HUES48 (cell line): Measurements from ENCODE around the gene MLC1.

Experiments
- H3K27ac ChIP-seq: one replicate; pipeline ENCODE4 v1.7.0; 2013; ENCODE audit warnings: low read depth, low read length, inconsistent platforms
- H3K27me3 ChIP-seq: 2 replicates; pipeline ENCODE4 v1.6.1; 2013; ENCODE audit warnings: mild to moderate bottlenecking, low read length; ENCODE audit not compliant: control insufficient read depth, insufficient read depth
- H3K36me3 ChIP-seq: 2 replicates; pipeline ENCODE4 v1.6.1; 2013; ENCODE audit warnings: low read length; ENCODE audit not compliant: control insufficient read depth, insufficient read depth
- H3K4me1 ChIP-seq: 2 replicates; pipeline ENCODE4 v1.6.1; 2013; ENCODE audit warnings: mild to moderate bottlenecking, low read length; ENCODE audit not compliant: control insufficient read depth, insufficient read depth
- H3K4me3 ChIP-seq: 2 replicates; pipeline ENCODE4 v1.5.1; 2013; ENCODE audit warnings: mild to moderate bottlenecking, low read depth, low read length
- H3K9ac ChIP-seq: 2 replicates; pipeline ENCODE4 v1.6.1; 2013; ENCODE audit warnings: mild to moderate bottlenecking, low read depth, low read length, moderate library complexity
- H3K9me3 ChIP-seq: 2 replicates; pipeline ENCODE4 v1.6.1; 2013; ENCODE audit warnings: low read length; ENCODE audit not compliant: control insufficient read depth, insufficient read depth

The MLC1 gene

GRCh38 chr22:50074551-50075530 is 10.4 kb downstream of the MLC1 start:
- Histone ChIP-seq H3K4me1 (no peaks in the 10 kb centered on the region), H3K27me3 (no peaks in the 10 kb centered on the region), H3K9ac (no peak overlapping the region), H3K36me3 (no peaks in the 10 kb centered on the region), H3K9me3 (no peaks in the 10 kb centered on the region), H3K27ac (no peak overlapping the region), H3K4me3 (no peak overlapping the region)

GRCh38 chr22:50074056-50074455 is 11.2 kb downstream of the MLC1 start:
- H3K27me3 ChIP-seq: no peaks in the 10 kb centered on the region
- H3K9me3 ChIP-seq: no peaks in the 10 kb centered on the region
- no peak overlapping the region for H3K27ac ChIP-seq
- H3K9ac ChIP-seq: no peak overlapping the region
- no peaks in the 10 kb centered on the region for H3K36me3 ChIP-seq
- H3K4me3 ChIP-seq: no peak overlapping the region
- H3K4me1 ChIP-seq: no peaks in the 10 kb centered on the region

- Histone ChIP-seq H3K9me3 (no peaks in the 10 kb centered on the region), H3K27me3 (no peaks in the 10 kb centered on the region), H3K4me1 (no peaks in the 10 kb centered on the region), H3K4me3 (no peak overlapping the region), H3K36me3 (no peaks in the 10 kb centered on the region), H3K9ac (no peak overlapping the region), H3K27ac (no peak overlapping the region)
Measured at GRCh38 chr22:50072714-50073538, 12.3 kb downstream of the MLC1 start.

GRCh38 chr22:50072167-50072555 is 13.1 kb downstream of the MLC1 start:
- Histone ChIP-seq H3K4me3 (no peak overlapping the region), H3K4me1 (no peaks in the 10 kb centered on the region), H3K9me3 (no peaks in the 10 kb centered on the region), H3K9ac (no peak overlapping the region), H3K27ac (no peak overlapping the region), H3K36me3 (no peaks in the 10 kb centered on the region), H3K27me3 (no peaks in the 10 kb centered on the region)

GRCh38 chr22:50071432-50072166 is 13.6 kb downstream of the MLC1 start:
- H3K9ac ChIP-seq: no peak overlapping the region
- no peak overlapping the region for H3K27ac ChIP-seq
- no peaks in the 10 kb centered on the region for H3K4me1 ChIP-seq
- no peaks in the 10 kb centered on the region for H3K9me3 ChIP-seq
- no peaks in the 10 kb centered on the region for H3K27me3 ChIP-seq
- H3K4me3 ChIP-seq: no peak overlapping the region
- no peaks in the 10 kb centered on the region for H3K36me3 ChIP-seq

- Histone ChIP-seq H3K9ac (no peak overlapping the region), H3K27me3 (no peaks in the 10 kb centered on the region), H3K9me3 (no peaks in the 10 kb centered on the region), H3K4me3 (no peak overlapping the region), H3K27ac (no peak overlapping the region), H3K36me3 (no peaks in the 10 kb centered on the region), H3K4me1 (no peaks in the 10 kb centered on the region)
Measured at GRCh38 chr22:50070366-50070765, 14.9 kb downstream of the MLC1 start.

- Histone ChIP-seq H3K9me3 (no peaks in the 10 kb centered on the region), H3K27ac (no peak overlapping the region), H3K36me3 (no peaks in the 10 kb centered on the region), H3K9ac (no peak overlapping the region), H3K4me3 (no peak overlapping the region), H3K27me3 (no peaks in the 10 kb centered on the region), H3K4me1 (no peaks in the 10 kb centered on the region)
Measured at GRCh38 chr22:50068096-50068495, 17.1 kb downstream of the MLC1 start.

GRCh38 chr22:50067244-50067643 is 18.0 kb downstream of the MLC1 start:
- Histone ChIP-seq H3K27me3 (no peaks in the 10 kb centered on the region), H3K9me3 (no peaks in the 10 kb centered on the region), H3K4me3 (no peak overlapping the region), H3K4me1 (no peaks in the 10 kb centered on the region), H3K27ac (no peak overlapping the region), H3K36me3 (no peaks in the 10 kb centered on the region), H3K9ac (no peak overlapping the region)

GRCh38 chr22:50064453-50064852 is 20.8 kb downstream of the MLC1 start:
- Histone ChIP-seq H3K9me3 (no peaks in the 10 kb centered on the region), H3K9ac (no peak overlapping the region), H3K4me3 (no peak overlapping the region), H3K36me3 (no peaks in the 10 kb centered on the region), H3K27ac (no peak overlapping the region), H3K27me3 (peaks cover 8% of the 10 kb centered on the region), H3K4me1 (peaks cover 1% of the 10 kb centered on the region)

GRCh38 chr22:50063589-50064393 is 21.4 kb downstream of the MLC1 start:
- H3K9me3 ChIP-seq: no peaks in the 10 kb centered on the region
- H3K27ac ChIP-seq: no peak overlapping the region
- H3K4me1 ChIP-seq: peaks cover 2% of the 10 kb centered on the region
- peaks cover 14% of the 10 kb centered on the region for H3K27me3 ChIP-seq
- no peak overlapping the region for H3K9ac ChIP-seq
- no peaks in the 10 kb centered on the region for H3K36me3 ChIP-seq
- H3K4me3 ChIP-seq: no peak overlapping the region
